ENCODE results near the gene BCL7C.
"Not testable (repeated sequence)": the region's sequence is repeated elsewhere in the genome, so short reads cannot be mapped to it uniquely, and the experiment has no call there.

Gene BCL7C

GRCh38 chr16:30893744-30894539 is at the start of gene BCL7C:
Gene BCL7C, minus strand, starts transcription at chr16:30894077. Its CDS starts 133 bp downstream, at chr16:30893944.
- peak; percentile 76 to 95 for DNase-seq

GRCh38 chr16:30942426-30942806 is 48.5 kb upstream of the BCL7C start:
- DNase-seq: no peak

- peak in 1 of 2 experiments; percentile 74 for DNase-seq
These were observed 47.9 kb upstream of the BCL7C start for GRCh38 chr16:30941600-30942425.

GRCh38 chr16:30939571-30939970 is 45.7 kb upstream of the BCL7C start:
- DNase-seq: not testable (repeated sequence)

- DNase-seq: no peak
These were observed 43.8 kb upstream of the BCL7C start for GRCh38 chr16:30937692-30938091.

GRCh38 chr16:30934827-30935557 is 41.1 kb upstream of the BCL7C start:
- peak in 1 of 2 experiments; percentile 40 for DNase-seq

GRCh38 chr16:30931068-30931650 is 37.3 kb upstream of the BCL7C start:
- no peak for DNase-seq

- DNase-seq: no peak
These were observed 36.3 kb upstream of the BCL7C start for GRCh38 chr16:30930160-30930571.

- DNase-seq: no peak
These were observed 35.3 kb upstream of the BCL7C start for GRCh38 chr16:30929167-30929566.

GRCh38 chr16:30928390-30928789 is 34.5 kb upstream of the BCL7C start:
- DNase-seq: no peak

GRCh38 chr16:30927789-30928378 is 34.0 kb upstream of the BCL7C start:
- peak; percentile 96 to 97 for DNase-seq

- DNase-seq: peak in 1 of 2 experiments; percentile 41
These were observed 33.3 kb upstream of the BCL7C start for GRCh38 chr16:30926937-30927788.

GRCh38 chr16:30925995-30926811 is 32.3 kb upstream of the BCL7C start:
- DNase-seq: no peak

GRCh38 chr16:30925632-30925987 is 31.7 kb upstream of the BCL7C start:
- no peak for DNase-seq

- DNase-seq: no peak
These were observed 31.2 kb upstream of the BCL7C start for GRCh38 chr16:30924913-30925631.

GRCh38 chr16:30924076-30924912 is 30.4 kb upstream of the BCL7C start:
- peak in 1 of 2 experiments; percentile 26 for DNase-seq

- no peak for DNase-seq
These were observed 29.7 kb upstream of the BCL7C start, which contains the start of gene FBXL19 for GRCh38 chr16:30923554-30924075. Gene FBXL19, plus strand, starts transcription at chr16:30923572. Its CDS starts 2,183 bp downstream, at chr16:30925755.

- DNase-seq: peak; percentile 99
These were observed 29.2 kb upstream of the BCL7C start for GRCh38 chr16:30922960-30923535.

All from NCI-H526 (cell line).